Sigmoid colon (tissue), 4 donors: ENCODE results near the gene TENT4A.

Source experiments
- EP300 ChIP-seq, 4 donors: sonication (generic); formaldehyde crosslinking; IDR thresholded peaks; one replicate each; pipeline ENCODE4 v1.6.1; 2017; ENCODE audit warnings: antibody characterized with exemption in 4 of 4
- POLR2A ChIP-seq, 2 donors: fragments of 450-650 bp; IDR thresholded peaks; one replicate each; pipeline ENCODE4 v1.6.1; 2016; ENCODE audit warnings: antibody characterized with exemption in 2 of 2, mild to moderate bottlenecking in 2 of 2, moderate library complexity in 2 of 2
- TF ChIP-seq, protein P1 (sequence below), 4 experiments: fragments of 450-650 bp in 3 of 4; fragments of 200-600 bp in 1 of 4; IDR thresholded peaks; one replicate each; pipeline ENCODE4 v1.5.1; 2016 to 2019; ENCODE audit warnings: antibody characterized with exemption in 4 of 4, mild to moderate bottlenecking in 3 of 4, moderate library complexity in 2 of 4

DNA sequence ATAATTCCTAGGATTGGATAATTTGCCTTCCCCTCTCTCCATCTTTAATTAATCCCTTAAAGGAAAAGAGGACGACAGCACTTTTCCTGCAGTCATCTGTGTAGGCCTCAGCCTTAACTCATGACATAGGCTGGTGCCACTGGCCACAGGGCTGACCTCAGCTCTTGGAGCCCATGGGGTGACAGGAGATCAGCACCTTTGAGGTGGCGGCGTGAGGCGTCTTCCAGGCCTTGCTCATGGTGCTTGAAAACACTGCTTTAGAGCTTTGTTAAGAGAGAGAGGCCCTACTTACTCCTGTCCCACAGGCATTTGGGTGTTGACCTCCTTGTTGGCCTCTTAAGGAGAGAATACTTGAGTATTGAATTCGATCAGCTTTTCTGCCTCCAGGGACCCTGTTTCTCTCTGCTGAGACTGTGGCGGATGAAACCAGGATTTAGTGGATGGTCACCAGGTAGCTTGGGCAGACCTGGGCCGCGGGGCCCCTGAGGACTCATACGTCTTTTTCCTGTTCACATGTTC lies 23.4 kb downstream of the TENT4A start:
- no peak for TF ChIP-seq POLR2A (IDR thresholded peaks at IDR 0.05)
- TF ChIP-seq, protein P1, sequence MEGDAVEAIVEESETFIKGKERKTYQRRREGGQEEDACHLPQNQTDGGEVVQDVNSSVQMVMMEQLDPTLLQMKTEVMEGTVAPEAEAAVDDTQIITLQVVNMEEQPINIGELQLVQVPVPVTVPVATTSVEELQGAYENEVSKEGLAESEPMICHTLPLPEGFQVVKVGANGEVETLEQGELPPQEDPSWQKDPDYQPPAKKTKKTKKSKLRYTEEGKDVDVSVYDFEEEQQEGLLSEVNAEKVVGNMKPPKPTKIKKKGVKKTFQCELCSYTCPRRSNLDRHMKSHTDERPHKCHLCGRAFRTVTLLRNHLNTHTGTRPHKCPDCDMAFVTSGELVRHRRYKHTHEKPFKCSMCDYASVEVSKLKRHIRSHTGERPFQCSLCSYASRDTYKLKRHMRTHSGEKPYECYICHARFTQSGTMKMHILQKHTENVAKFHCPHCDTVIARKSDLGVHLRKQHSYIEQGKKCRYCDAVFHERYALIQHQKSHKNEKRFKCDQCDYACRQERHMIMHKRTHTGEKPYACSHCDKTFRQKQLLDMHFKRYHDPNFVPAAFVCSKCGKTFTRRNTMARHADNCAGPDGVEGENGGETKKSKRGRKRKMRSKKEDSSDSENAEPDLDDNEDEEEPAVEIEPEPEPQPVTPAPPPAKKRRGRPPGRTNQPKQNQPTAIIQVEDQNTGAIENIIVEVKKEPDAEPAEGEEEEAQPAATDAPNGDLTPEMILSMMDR (IDR thresholded peaks at IDR 0.05), result no peak
- TF ChIP-seq EP300 (IDR thresholded peaks at IDR 0.05), result no peak
